Activated CD8-positive, alpha-beta memory T cell treated with anti-CD3 and anti-CD28 coated beads for 1 hour (primary cell): ENCODE data around the gene SH2B3.

Experiments
- DNase-seq, 2 donors: peaks; one replicate each; pipeline ENCODE4 v3.0.0-alpha.2; 2020; ENCODE audit warnings: low read depth in 1 of 2; ENCODE audit errors: extremely low read depth in 1 of 2

The SH2B3 gene

DNA sequence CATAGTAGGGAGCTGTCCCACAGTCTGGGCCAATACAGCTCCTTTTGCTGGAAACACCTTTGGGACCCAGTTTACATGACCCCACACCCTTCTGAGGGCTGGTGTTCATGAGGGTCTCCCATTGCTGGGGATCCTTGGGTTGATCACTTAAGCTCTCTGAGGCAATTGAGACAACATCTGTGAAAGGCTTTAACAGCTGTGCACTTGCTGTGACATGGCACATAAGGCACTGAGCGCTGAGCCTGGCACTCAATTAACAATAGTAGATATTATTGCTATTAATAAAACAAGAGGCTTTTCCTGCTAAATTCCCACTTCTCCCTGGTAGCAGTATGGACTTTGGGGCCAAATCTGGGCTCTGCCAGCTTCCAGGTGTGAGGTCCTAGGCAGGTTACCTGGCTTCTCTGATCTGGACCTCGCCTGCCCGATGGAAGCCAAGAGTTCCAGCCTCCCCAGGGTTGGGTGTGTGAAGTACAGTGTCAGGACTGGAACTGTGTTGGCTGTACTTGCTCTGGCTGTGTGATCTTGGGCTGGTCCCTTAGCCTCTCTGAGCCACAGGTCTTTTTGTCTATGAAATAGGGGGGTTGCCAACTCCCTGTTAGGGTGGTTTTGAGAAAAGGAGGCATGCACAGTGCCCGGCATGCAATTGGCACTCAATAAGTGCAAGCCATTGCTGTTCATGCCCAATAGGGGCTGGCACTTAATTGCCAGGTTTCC lies 3.1 kb downstream of the SH2B3 start:
- DNase-seq: no peak

DNA sequence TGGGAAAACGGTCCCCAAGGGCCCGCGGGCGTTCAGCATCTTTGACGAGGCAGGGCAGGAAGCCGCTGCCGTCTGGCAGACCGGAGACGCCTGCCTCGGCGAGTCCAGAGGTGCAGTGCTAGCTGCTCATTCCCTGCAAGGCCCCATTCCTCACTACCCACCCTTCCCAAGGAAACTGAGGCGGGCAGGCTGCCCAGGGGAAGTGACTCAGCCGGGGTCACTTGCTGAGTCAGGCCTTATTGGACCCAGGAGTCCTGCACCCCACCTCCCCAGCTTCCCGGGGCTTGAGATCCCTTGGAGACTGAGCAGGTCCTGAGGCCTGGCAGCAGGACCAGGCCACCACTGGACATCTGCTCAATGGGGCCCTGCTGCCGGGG lies 3.7 kb downstream of the SH2B3 start:
- no peak for DNase-seq

DNA sequence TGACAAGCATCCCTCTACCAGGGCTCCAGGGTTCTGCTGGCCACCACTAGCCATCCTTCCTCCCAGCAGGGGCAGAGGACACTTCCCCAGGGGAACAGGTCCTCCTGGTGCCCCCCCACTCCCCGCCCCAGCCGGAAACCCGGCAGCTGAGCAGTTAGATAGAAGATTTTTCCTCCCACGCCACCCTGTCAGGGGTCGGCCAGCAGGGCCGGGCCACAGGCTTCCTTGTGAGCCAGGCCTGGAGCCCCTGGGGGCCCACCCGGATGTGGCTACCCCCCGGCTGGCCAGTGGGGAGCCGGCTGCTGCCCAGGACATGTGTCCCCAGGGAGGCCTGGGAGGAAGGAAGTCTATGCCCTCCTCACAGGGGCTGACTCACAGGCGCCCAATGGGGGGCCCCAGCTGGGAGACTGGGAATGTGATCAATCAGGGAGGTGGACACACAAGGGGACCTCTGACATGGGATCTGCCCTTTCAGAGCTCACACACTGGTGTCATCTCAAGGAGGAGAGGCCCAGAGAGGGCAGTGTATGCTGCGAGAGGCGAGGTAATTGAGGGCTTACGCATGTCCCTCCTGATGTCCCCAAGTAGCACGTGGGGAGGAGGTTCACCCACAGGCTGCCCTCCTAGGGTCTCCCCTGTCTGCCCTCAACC lies 4.2 kb downstream of the SH2B3 start:
- no peak for DNase-seq

DNA sequence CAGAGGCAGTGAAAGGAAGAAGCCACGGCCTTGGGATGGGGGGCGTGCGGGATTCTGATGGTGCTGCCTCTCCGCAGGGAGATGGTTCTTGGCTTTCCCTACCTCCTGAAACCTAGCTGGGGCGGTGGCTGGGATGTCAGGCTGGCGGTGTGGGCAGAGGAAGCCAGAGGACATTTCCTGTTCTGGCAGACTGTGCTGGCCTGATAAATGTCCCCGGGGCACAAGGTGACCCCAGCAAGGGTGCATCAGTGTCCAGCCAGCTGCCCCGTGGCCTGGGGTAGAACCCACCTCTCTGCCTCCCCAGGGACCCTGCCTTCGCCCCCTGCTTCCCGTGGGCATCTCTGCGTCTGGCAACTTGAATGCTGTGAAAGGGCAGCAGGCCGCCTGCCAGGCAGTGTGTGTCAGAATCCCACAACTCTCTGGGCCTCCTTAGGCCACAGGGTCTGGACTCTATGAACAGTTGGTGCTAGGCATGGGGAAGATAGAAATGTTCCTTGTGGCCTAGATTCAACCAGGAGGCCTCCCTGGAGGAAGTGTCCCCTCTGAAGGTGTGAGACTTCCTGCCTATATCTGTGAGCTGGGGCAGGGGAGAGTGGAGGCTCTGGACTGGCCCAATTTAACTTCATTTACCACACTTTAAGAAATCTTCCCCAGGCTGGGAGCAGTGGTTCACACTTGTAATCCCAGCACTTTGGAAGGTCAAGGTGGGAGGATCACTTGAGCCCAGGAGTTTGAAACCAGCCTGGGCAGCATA lies 4.9 kb downstream of the SH2B3 start:
- DNase-seq: no peak

DNA sequence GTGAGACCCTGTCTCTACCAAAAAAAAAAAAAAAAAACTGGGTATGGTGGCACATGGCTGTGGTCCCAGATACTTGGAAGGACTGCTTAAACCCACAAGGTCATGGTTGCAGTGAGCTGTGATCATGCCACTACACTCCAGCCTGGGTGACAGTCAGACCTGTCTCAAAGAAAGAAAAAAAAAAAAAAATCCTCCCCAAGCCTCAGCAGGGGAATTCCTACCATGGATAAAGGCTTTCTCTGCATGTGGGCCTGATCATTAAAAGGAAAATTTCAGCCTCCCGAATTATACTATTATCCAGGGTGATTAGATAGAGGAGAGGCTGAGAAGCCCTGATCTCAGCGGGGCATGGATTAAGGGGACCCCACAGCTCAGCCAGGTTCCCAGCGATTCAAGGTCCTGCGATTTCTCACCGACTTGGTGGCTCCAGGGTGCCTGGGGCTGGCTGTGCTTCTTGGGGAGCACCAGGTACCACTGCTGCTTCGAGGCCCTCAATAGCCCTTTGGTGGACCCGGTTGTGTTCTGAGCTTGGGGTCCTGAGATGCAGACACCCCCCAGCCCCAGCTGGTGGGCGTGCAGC lies 5.6 kb downstream of the SH2B3 start:
- no peak for DNase-seq

DNA sequence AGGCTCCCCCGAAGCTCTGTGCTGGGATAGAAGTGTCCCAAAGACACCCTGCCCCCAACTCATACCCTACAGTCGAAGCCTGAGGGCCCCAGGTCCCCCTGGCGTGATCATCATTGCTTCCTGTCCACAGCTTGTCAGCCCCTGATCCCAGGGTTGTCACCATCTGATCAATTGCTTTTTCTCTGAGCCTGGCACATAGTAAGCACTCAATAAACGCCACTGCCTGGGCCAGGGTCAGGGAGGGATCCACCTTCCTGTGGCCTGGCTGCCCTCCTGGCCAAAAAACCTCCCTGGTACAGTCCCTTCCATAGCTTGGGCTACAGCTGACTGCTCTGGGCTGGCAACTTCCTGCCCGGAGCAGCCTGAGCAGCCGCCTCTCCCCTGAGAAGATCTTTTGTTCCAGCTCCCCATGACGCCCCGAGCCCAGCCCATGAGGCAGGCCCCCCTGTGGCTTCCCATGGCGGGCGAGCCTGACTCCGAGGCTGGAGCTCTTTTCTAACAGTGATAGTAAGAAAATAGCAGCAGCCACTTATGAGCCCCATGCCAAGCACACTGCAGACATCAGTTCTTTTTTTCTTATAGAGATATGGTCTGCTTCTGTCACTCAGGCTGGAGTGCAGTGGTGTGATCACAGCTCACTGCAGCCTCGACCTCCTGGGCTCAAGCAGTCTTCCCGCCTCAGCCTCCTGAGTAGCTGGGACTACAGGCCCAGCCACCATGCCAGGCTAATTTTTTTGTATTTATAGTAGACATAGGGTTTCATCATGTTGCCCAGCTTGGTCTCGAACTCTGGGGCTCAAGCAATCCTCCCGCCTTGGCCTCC lies 6.5 kb downstream of the SH2B3 start:
- no peak for DNase-seq

DNA sequence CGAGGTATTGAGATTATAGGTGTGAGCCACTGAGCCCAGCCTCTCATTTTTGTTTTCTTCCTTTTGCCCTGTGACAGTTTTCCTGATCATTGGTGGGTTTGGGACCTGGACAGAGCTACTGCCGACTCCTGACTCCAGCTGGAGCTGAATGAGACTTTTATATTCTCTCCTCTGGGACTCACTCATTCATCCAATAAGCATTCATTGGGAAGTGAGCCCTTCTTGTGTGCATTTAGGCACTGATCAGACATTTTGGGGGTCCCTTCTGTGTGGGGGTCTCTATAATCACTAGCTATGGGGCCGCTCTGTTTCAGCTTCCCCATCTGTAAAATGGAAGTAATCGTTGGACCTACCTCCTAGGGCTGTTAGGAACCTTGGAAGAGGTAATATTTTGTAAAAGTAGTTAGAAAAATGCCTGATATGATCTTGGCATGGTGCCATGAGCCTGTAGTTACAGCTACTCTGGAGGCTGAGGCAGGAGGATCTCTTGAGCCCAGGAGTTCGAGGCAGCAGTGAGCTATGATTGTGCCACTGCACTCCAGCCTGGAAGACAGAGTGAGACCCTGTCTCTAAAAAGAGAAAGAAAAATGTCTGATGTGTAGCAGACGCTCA lies 7.2 kb downstream of the SH2B3 start:
- DNase-seq: no peak

DNA sequence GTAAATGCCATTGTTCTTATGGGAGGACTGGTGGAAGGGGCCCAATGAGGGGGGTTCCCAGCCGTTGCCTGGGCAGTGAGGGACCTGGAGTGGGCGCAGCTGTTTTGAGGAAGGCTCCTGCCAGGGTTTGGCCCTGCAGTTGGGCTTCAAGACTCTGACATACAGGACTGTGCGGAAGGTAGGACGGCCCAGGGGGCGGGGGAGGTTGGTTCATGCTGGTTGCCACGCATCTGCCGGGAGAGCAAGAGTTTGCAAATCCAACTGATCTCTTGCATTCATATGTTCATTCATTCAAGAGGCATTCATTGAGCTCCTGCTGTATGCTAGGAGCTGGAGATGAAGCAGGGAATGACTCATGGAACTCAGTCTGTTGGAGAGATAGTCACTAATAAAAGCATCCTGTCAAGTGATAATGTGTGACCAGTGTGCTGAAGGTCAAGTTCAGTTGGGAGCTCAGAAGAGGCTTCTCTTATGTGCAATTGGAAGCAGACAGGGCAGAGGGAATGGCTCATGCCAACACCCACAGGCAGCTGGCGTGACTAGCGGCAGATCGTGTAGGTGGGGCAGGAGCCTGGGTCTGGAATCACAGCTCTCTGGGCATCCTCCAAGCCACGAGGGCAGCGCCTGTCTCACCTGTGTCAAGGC lies 7.8 kb downstream of the SH2B3 start:
- DNase-seq: no peak

DNA sequence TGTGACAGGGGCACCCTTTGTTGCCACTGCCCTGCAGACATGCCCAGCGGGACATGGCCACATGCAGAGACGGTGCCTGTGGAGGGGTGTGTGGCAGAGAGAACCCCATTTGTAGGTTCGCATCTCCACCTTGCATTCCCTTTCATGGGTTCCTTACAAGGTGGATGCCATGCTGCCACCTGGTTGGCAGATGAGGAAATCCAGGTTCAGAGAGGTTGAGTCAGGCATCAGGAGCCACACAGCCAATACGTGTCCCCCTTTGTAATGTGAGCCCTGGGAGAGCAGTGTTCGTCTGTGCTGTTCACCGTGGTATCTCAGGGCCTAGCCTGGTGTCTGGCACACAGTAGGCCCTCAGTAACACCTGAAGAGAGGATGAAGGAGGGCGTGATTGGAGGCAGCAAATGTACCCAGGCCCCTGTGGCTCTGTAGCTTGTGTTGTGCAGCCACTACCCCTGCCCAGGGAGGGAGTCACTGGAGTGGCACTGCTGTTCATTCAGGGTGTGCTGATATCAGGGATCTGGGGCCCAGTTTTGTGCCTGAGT lies 9.1 kb downstream of the SH2B3 start:
- no peak for DNase-seq

DNA sequence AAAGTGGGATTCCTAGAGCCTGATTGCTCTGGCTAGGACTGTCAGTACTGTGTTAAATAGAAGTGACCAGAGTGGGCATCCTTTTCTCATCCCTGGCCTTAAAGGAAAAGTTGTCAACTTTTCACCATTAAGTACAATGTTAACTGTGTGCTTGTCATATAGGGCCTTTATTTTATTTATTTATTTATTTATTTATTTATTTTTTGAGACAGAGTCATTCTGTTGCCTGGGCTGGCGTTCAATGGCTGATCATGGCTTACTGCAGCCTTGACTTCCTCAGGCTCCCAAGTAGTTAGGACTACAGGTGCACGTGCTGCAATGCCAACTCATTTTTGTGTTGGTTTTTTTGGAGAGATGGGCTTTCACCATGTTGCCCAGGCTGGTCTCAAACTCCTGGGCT lies 11.6 kb downstream of the SH2B3 start:
- DNase-seq: no peak

DNA sequence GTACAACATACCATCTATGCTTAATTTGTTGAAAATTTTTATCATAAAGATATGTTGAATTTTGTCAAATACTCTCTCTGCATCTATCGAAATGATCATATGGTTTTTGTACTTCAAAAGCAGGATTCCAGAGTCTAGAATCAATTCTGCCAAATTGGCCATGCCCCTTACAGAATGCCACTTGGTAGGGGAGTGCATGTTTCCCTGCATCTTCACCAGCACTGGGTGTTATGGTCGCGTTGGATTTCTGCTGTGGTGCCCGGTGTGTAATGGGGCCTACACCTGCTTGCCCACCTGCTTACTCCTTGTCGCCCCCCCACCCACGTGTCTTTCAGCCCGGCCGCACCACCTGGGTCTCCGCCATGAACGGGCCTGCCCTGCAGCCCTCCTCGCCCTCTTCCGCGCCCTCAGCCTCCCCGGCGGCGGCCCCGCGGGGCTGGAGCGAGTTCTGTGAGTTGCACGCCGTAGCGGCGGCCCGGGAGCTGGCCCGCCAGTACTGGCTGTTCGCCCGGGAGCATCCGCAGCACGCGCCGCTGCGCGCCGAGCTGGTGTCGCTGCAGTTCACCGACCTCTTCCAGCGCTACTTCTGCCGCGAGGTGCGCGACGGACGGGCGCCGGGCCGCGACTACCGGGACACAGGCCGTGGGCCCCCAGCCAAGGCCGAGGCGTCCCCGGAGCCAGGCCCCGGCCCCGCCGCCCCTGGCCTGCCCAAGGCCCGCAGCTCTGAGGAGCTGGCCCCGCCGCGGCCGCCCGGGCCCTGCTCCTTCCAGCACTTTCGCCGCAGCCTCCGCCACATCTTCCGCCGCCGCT lies 12.3 kb downstream of the SH2B3 start:
- DNase-seq: no peak

DNA sequence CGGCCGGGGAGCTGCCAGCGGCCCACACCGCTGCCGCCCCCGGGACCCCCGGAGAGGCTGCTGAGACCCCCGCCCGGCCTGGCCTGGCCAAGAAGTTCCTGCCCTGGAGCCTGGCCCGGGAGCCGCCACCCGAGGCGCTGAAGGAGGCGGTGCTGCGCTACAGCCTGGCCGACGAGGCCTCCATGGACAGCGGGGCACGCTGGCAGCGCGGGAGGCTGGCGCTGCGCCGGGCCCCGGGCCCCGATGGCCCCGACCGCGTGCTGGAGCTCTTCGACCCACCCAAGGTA lies 12.8 kb downstream of the SH2B3 start:
- DNase-seq: no peak

DNA sequence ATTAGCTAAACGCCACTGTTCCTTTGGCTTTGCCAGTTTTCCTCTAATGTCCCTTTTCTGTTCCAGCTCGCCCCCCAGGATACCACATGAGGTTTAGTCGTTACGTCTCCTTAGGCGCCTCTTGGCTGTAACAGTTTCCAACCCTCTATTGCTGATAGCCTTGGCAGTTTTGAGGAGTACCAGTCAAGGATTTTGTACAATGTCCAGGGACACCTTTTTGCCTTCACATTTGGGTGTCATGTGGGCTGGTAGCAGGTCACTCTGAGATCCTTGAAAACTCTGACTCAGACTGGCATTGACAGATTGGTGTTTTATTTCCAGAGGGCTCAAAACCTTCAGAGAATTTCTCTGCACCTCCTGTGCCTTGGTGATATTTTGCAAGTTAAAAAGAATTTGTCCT lies 14.1 kb downstream of the SH2B3 start:
- no peak for DNase-seq

DNA sequence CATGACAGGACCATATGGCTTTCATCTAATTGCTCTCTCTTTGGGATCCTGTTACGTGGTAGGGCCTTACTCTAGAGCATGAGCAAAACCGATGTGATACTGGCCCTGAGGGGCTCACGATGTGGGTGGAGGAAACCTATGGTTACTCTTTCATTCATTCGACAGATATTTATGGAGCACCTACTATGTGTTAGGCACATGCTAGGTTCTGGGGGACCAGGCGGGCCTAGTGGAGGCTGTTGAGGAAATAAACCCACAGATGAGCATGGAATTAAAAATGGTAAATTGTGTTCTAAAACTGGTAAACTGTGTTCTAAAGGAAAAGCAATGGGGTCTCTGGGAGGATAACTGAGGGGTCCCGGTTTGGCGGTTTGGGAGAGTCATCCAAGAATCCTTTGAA lies 14.8 kb downstream of the SH2B3 start:
- DNase-seq: no peak

DNA sequence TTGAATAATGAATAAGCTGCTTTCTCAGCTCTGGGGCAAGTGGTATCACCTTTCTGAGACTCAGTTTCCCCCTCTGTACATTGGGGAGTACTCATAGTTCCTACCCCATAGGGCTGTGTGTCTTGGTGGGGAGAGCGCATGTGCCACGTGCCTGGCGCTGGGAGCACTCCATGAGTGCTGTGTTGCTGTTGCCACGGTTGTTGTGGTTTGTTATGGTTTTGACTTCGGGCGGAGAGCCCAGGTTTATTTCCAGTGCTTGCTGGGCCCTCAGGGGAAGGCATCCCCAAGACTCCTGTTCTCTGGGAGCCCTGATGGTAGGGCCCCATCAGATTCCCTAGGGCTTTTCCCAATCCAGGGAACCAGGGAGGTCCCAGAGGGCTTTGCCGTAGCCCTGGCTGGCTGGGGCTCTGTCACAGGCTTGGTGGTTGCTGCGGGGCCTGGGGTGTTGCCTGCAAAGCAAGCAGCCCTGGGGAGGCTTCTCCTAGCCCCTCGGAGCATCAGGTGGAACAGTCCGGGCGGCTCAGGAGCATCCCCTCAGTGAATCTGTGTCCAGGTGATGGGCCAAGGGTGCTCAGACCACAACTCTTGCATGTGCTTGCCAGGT lies 18.6 kb downstream of the SH2B3 start:
- no peak for DNase-seq

DNA sequence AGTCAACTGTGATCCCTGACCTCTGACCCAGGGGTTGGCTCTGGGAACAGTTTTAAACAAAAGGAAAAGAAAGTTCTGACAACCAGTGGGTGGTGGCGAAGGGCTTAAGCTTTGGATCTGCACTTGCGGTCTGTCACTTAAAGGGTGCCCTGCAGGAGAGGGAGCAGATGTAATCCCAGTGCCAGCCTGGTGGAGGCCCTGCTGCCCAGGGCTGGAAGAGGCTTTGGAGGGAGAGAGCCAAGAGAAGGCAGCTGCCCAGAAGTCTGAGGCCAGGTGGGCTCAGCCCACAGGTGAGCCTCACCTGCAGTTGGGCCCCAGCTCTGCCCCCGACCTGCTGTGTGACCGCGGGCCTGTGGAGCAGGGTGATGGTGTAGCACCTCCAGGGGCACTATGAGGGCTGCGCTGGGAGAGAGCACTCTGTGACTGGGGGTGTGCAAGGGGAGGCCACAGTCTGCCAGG lies 19.1 kb downstream of the SH2B3 start:
- no peak for DNase-seq

DNA sequence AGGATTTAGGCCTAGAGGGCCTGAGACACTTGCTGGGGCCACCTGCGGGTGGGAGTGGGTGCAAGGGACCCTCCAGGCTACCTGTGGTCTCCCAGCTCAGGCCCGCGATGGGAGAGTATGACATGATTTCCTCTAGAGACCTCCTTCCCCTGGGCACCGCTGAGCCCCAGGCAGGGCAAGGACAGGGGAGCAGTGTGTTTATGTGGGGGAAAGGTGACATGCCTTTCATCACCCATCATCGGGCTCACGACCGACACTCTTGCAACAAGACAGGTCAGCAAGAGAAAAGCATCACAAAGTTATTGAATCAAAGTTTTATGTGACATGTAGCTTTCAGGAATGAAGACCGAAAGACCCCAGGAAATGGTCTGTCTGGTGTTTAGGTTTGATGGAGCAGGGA lies 19.9 kb downstream of the SH2B3 start:
- DNase-seq: no peak

DNA sequence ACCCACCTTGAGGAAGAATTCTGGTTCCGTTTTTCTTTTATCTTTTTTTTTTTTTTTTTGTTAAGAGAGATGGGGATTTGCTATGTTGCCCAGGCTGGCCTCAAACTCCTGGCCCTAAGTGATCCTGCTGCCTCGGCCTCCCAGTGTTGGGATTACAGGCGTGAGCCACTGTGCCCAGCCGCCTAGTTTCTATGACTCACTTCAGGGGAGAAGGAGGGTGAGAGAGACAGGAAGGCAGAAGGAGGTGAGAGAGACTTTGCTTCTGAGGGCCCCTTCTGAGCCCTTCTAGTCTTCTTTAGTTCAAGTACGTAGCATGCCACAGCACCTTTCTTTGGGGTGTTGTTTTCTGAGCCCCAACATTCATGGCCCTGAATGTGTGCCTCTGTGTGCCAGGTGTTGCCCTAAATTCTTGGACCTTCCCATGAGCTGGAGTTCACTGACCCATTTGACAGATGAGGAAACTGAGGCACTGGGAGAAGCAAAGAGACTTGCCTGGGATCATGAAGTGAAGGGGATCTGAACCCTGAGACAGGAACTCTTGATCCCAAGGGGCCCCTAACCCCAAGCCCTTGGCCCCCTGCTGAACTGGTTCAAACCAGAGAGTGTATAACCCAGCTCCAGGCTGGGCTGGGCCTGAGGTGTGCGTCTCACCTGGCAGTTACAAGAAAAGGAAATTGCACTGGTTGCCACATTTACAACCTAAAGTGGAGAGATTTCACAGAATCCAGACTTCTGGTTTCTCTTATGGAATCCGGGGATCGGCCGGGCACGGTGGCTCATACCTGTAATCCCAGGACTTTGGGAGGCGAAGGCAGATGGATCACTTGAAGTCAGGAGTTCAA lies 20.8 kb downstream of the SH2B3 start:
- no peak for DNase-seq
